ENCODE measurements around the gene PHKB.

PHKB gene

DNA sequence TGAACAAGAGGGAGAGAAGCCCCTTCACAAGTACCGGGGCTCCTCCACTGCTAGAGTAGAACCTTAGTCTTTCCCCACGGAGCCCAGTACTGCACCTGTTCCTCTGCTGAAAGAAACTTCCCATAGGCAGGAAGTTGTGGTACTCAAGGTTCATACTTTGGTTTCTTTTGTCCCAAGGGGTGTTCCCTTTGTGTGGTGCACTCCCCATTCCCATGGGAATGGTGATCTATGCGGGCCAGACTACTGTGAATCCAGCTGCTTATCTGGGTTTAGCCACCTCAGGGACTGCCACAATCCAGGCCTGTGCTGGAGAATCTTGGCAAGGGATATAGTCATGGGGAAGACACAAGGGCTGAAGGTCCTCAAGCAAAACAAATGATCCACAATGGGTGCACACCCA is 110.6 kb downstream of the PHKB start:
- TF ChIP-seq, protein P1, sequence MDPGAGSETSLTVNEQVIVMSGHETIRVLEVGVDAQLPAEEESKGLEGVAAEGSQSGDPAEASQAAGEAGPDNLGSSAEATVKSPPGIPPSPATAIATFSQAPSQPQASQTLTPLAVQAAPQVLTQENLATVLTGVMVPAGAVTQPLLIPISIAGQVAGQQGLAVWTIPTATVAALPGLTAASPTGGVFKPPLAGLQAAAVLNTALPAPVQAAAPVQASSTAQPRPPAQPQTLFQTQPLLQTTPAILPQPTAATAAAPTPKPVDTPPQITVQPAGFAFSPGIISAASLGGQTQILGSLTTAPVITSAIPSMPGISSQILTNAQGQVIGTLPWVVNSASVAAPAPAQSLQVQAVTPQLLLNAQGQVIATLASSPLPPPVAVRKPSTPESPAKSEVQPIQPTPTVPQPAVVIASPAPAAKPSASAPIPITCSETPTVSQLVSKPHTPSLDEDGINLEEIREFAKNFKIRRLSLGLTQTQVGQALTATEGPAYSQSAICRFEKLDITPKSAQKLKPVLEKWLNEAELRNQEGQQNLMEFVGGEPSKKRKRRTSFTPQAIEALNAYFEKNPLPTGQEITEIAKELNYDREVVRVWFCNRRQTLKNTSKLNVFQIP (CRISPR knock-in tag; IDR thresholded peaks at IDR 0.05; ENCODE audit: borderline replicate concordance, low read depth): no peak
- TF ChIP-seq GLIS3 (CRISPR knock-in tag; IDR thresholded peaks at IDR 0.05): no peak
- TF ChIP-seq, protein P2, sequence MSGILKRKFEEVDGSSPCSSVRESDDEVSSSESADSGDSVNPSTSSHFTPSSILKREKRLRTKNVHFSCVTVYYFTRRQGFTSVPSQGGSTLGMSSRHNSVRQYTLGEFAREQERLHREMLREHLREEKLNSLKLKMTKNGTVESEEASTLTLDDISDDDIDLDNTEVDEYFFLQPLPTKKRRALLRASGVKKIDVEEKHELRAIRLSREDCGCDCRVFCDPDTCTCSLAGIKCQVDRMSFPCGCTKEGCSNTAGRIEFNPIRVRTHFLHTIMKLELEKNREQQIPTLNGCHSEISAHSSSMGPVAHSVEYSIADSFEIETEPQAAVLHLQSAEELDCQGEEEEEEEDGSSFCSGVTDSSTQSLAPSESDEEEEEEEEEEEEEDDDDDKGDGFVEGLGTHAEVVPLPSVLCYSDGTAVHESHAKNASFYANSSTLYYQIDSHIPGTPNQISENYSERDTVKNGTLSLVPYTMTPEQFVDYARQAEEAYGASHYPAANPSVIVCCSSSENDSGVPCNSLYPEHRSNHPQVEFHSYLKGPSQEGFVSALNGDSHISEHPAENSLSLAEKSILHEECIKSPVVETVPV (CRISPR knock-in tag; IDR thresholded peaks at IDR 0.05): no peak
- TF ChIP-seq, protein P3, sequence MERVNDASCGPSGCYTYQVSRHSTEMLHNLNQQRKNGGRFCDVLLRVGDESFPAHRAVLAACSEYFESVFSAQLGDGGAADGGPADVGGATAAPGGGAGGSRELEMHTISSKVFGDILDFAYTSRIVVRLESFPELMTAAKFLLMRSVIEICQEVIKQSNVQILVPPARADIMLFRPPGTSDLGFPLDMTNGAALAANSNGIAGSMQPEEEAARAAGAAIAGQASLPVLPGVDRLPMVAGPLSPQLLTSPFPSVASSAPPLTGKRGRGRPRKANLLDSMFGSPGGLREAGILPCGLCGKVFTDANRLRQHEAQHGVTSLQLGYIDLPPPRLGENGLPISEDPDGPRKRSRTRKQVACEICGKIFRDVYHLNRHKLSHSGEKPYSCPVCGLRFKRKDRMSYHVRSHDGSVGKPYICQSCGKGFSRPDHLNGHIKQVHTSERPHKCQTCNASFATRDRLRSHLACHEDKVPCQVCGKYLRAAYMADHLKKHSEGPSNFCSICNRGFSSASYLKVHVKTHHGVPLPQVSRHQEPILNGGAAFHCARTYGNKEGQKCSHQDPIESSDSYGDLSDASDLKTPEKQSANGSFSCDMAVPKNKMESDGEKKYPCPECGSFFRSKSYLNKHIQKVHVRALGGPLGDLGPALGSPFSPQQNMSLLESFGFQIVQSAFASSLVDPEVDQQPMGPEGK (CRISPR knock-in tag; IDR thresholded peaks at IDR 0.05; ENCODE audit: borderline replicate concordance): no peak
- TF ChIP-seq ZNF565 (CRISPR knock-in tag; conservative IDR thresholded peaks at IDR 0.05; ENCODE audit: low read depth): no peak
- TF ChIP-seq PPARA (CRISPR knock-in tag; IDR thresholded peaks at IDR 0.05; ENCODE audit: borderline replicate concordance): no peak
- TF ChIP-seq, protein P4, sequence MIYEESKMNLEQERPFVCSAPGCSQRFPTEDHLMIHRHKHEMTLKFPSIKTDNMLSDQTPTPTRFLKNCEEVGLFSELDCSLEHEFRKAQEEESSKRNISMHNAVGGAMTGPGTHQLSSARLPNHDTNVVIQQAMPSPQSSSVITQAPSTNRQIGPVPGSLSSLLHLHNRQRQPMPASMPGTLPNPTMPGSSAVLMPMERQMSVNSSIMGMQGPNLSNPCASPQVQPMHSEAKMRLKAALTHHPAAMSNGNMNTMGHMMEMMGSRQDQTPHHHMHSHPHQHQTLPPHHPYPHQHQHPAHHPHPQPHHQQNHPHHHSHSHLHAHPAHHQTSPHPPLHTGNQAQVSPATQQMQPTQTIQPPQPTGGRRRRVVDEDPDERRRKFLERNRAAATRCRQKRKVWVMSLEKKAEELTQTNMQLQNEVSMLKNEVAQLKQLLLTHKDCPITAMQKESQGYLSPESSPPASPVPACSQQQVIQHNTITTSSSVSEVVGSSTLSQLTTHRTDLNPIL (CRISPR knock-in tag; IDR thresholded peaks at IDR 0.05; ENCODE audit: low read depth): no peak
- TF ChIP-seq ARNTL (CRISPR knock-in tag; IDR thresholded peaks at IDR 0.05; ENCODE audit: borderline replicate concordance, low read depth): no peak
- no peak for TF ChIP-seq ZNF70 (CRISPR knock-in tag; IDR thresholded peaks at IDR 0.05)
- no peak for TF ChIP-seq ZC3H10 (CRISPR knock-in tag; IDR thresholded peaks at IDR 0.05)
- TF ChIP-seq BACH2 (CRISPR knock-in tag; IDR thresholded peaks at IDR 0.05; ENCODE audit: borderline replicate concordance): no peak
- no peak for TF ChIP-seq TOX (CRISPR knock-in tag; IDR thresholded peaks at IDR 0.05; ENCODE audit: borderline replicate concordance)
- no peak for ATAC-seq

DNA sequence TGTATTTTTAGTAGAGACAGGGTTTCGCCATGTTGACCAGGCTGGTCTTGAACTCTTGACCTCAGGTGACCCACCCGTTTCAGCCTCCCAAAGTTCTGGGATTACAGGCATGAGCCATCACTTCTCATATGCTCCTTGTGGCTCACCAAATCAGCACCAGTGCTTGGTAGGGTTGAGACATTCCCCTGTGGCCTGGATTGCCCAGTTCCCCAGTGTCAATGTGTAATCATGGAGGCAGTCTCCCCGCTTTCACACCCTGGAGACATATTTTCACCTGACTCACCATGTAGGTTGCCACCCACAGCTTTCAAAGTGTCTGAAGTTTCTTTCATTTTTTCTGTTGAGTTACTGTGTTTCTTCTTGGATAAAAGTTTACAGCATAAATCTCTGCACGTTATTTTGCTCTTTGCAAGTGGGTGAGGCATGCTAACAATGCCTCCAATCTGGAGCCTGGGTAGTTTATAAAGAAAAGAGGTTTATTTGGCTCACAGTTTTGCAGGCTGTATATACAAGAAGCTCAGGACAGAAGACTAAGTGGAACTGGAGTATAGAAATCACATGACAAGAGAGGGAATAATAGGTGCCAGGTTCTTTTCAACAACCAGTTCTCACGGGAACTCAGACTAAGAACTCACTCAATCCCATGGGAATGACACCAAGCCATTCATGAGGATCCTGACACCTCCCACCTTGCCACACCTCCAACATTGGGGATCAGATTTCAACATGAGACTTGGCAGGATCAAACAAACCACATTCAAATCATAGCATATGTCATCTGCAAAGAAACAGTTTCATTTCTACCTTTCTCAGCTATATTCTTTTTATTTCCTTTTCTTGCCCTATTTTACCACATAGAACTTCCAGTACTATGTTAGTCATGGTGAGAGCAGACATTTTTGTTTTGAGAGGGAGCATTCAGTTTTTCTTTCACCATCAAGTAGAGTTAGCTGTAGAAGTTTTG is 113.2 kb downstream of the PHKB start:
- no peak for ATAC-seq
- TF ChIP-seq BACH2 (CRISPR knock-in tag; IDR thresholded peaks at IDR 0.05; ENCODE audit: borderline replicate concordance): no peak

DNA sequence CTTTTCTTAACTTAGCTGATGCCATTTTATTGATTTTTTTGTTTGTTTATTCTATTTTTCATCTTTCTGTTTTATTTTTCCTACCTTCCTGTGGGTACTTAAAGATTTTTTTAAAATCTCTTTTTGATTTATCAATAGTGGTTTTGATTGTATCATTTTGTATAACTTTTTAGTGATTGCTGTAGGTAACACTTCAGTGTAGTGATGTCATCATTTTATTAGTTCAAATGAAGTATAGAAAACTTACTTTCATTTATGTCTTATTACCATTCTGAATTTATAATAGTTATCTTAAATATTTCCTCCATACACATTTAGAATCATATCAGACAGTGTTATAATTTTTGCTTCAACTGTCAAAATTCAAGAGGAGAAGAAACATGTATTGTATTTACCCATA is 115.9 kb downstream of the PHKB start:
- TF ChIP-seq ZC3H10 (CRISPR knock-in tag; IDR thresholded peaks at IDR 0.05): no peak
- TF ChIP-seq ZFP3 (CRISPR knock-in tag; IDR thresholded peaks at IDR 0.05): no peak
- TF ChIP-seq, protein P2 (CRISPR knock-in tag; IDR thresholded peaks at IDR 0.05): no peak
- TF ChIP-seq, protein P1 (CRISPR knock-in tag; IDR thresholded peaks at IDR 0.05; ENCODE audit: borderline replicate concordance, low read depth): no peak
- no peak for TF ChIP-seq CSDC2 (CRISPR knock-in tag; IDR thresholded peaks at IDR 0.05)
- no peak for TF ChIP-seq ZNF8 (CRISPR knock-in tag; IDR thresholded peaks at IDR 0.05)
- TF ChIP-seq, protein P5, sequence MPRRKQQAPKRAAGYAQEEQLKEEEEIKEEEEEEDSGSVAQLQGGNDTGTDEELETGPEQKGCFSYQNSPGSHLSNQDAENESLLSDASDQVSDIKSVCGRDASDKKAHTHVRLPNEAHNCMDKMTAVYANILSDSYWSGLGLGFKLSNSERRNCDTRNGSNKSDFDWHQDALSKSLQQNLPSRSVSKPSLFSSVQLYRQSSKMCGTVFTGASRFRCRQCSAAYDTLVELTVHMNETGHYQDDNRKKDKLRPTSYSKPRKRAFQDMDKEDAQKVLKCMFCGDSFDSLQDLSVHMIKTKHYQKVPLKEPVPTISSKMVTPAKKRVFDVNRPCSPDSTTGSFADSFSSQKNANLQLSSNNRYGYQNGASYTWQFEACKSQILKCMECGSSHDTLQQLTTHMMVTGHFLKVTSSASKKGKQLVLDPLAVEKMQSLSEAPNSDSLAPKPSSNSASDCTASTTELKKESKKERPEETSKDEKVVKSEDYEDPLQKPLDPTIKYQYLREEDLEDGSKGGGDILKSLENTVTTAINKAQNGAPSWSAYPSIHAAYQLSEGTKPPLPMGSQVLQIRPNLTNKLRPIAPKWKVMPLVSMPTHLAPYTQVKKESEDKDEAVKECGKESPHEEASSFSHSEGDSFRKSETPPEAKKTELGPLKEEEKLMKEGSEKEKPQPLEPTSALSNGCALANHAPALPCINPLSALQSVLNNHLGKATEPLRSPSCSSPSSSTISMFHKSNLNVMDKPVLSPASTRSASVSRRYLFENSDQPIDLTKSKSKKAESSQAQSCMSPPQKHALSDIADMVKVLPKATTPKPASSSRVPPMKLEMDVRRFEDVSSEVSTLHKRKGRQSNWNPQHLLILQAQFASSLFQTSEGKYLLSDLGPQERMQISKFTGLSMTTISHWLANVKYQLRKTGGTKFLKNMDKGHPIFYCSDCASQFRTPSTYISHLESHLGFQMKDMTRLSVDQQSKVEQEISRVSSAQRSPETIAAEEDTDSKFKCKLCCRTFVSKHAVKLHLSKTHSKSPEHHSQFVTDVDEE (CRISPR knock-in tag; IDR thresholded peaks at IDR 0.05): no peak
- TF ChIP-seq GLIS3 (CRISPR knock-in tag; IDR thresholded peaks at IDR 0.05): no peak
- TF ChIP-seq SNAI2 (CRISPR knock-in tag; IDR thresholded peaks at IDR 0.05): no peak
- TF ChIP-seq, protein P4 (CRISPR knock-in tag; IDR thresholded peaks at IDR 0.05; ENCODE audit: low read depth): no peak
- no peak for TF ChIP-seq TCF4 (CRISPR knock-in tag; IDR thresholded peaks at IDR 0.05; ENCODE audit: borderline replicate concordance)
- TF ChIP-seq OSR1 (CRISPR knock-in tag; IDR thresholded peaks at IDR 0.05): no peak
- TF ChIP-seq PPARA (CRISPR knock-in tag; IDR thresholded peaks at IDR 0.05; ENCODE audit: borderline replicate concordance): no peak
- TF ChIP-seq ZFP30 (CRISPR knock-in tag; IDR thresholded peaks at IDR 0.05): no peak
- TF ChIP-seq ZNF70 (CRISPR knock-in tag; IDR thresholded peaks at IDR 0.05): no peak
- TF ChIP-seq ARNTL (CRISPR knock-in tag; IDR thresholded peaks at IDR 0.05; ENCODE audit: borderline replicate concordance, low read depth): no peak
- no peak for TF ChIP-seq BACH2 (CRISPR knock-in tag; IDR thresholded peaks at IDR 0.05; ENCODE audit: borderline replicate concordance)
- no peak for TF ChIP-seq ZNF565 (CRISPR knock-in tag; conservative IDR thresholded peaks at IDR 0.05; ENCODE audit: low read depth)
- ATAC-seq: no peak

All from SK-N-SH treated with all-trans-retinoic acid at 6 μM for 48 hours (cell line).